HepG2 (cell line): ENCODE data around the gene NDUFB10. TPM values are rescaled to one million over a fixed set of nuclear protein-coding genes. Genes with fewer than 3 reads are reported as not detected.
A peak's percentile ranks its signal among the peaks of the same experiment; 100 is the strongest.

Experiments used
- ATAC-seq: fragments of 200-7000 bp; cut with Tn5 transposase; 3 replicates; pipeline ENCODE4 v1.9.1; 2020; ENCODE audit warnings: mild to moderate bottlenecking, moderate library complexity
- BruUV-seq: library from RNA; stranded (reverse); fragments of 400-500 nt; replicated peaks from 2 replicates; lab custom pipeline; 2021; lab: Mats Ljungman, UMichigan
- CTCF ChIA-PET: fragments of 300-600 bp; formaldehyde crosslinking; extraction: SDS; loops from one replicate; lab custom pipeline; 2021; ENCODE audit warnings: low total read pairs, inconsistent platforms, low intra/inter-chr PET ratio; lab: Yijun Ruan, JAX
- POLR2A ChIA-PET: fragments of 350-600 bp; sonication (Branson Sonifier 250); formaldehyde crosslinking; loops from one replicate; lab custom pipeline; 2020; ENCODE audit warnings: antibody characterized with exemption, inconsistent platforms; lab: Yijun Ruan, JAX
- DNase-seq: peaks from one replicate; pipeline ENCODE4 v3.0.0-alpha.2; 2015; ENCODE audit warnings: low spot score
- FAIRE-seq: peaks from 3 replicates; lab custom pipeline; 2011; peaks lifted over from hg19 to GRCh38; lab: Jason Lieb, UNC
- H2AFZ ChIP-seq: one replicate; pipeline ENCODE4 v1.6.1; 2011; ENCODE audit warnings: low read length, inconsistent platforms
- H3K27ac ChIP-seq: fragments of 300-600 bp; 3 replicates; pipeline ENCODE4 v1.8.0; 2011; ENCODE audit warnings: mixed run types, mild to moderate bottlenecking, mixed read lengths, low read length, inconsistent platforms; ENCODE audit not compliant: insufficient read depth; ENCODE audit errors: extremely low read length
- H3K27me3 ChIP-seq, 2 experiments: fragments of 200-600 bp in 1 of 2; 2 replicates in 1 of 2; 3 replicates in 1 of 2; pipeline versions ENCODE4 v1.6.0 to v1.8.0; 2011; ENCODE audit warnings: low read length in 2 of 2, mild to moderate bottlenecking in 2 of 2, moderate library complexity in 2 of 2, inconsistent platforms in 1 of 2; ENCODE audit not compliant: insufficient read depth in 2 of 2, control insufficient read depth in 1 of 2
- H3K36me3 ChIP-seq, 2 experiments: fragments of 200-600 bp in 1 of 2; replicated peaks in 1 of 2; 2 replicates in 1 of 2; 3 replicates in 1 of 2; pipeline versions ENCODE4 v1.5.1 to v1.8.0; 2011; ENCODE audit warnings: low read length in 2 of 2, inconsistent platforms in 1 of 2; ENCODE audit not compliant: insufficient read depth in 2 of 2, control insufficient read depth in 1 of 2
- H3K4me1 ChIP-seq: 2 replicates; pipeline ENCODE4 v1.5.1; 2012; ENCODE audit warnings: low read length, inconsistent platforms; ENCODE audit not compliant: insufficient read depth
- H3K4me2 ChIP-seq: 2 replicates; pipeline ENCODE4 v1.6.0; 2011; ENCODE audit warnings: low read depth, low read length, inconsistent platforms
- H3K4me3 ChIP-seq, 3 experiments: fragments of 200-600 bp in 1 of 3; sonication (generic), shearing (Covaris generic) in 1 of 3; replicated peaks in 1 of 3; 2 replicates each; pipeline ENCODE4 v1.5.1; 2011 to 2016; ENCODE audit warnings: low read length in 3 of 3, inconsistent platforms in 2 of 3, low read depth in 2 of 3, mild to moderate bottlenecking in 2 of 3, control low read depth in 1 of 3, mixed read lengths in 1 of 3; ENCODE audit not compliant: insufficient read depth in 1 of 3
- H3K79me2 ChIP-seq: one replicate; pipeline ENCODE4 v1.6.1; 2011; ENCODE audit warnings: low read length, inconsistent platforms; ENCODE audit not compliant: insufficient read depth
- H3K9ac ChIP-seq: 2 replicates; pipeline ENCODE4 v1.6.0; 2011; ENCODE audit warnings: mild to moderate bottlenecking, low read depth, low read length, inconsistent platforms; ENCODE audit not compliant: insufficient read depth
- H3K9me3 ChIP-seq: 2 replicates; pipeline ENCODE4 v1.5.1; 2012; ENCODE audit warnings: mild to moderate bottlenecking, low read length
- H4K20me1 ChIP-seq: 2 replicates; pipeline ENCODE4 v1.6.0; 2011; ENCODE audit warnings: inconsistent platforms, mild to moderate bottlenecking, low read length, moderate library complexity; ENCODE audit not compliant: insufficient read depth
- CEBPG ChIP-seq: IDR thresholded peaks from 2 replicates; pipeline ENCODE4 v1.6.1; 2016
- CENPBD1 ChIP-seq: sonication (generic); formaldehyde crosslinking; IDR thresholded peaks from 2 replicates; pipeline ENCODE4 v1.8.0; 2022; ENCODE audit warnings: missing genetic modification reagents, low read depth, mild to moderate bottlenecking, borderline replicate concordance
- DPF2 ChIP-seq: sonication (generic); formaldehyde crosslinking; IDR thresholded peaks from 2 replicates; pipeline ENCODE4 v1.4.0; 2020; ENCODE audit warnings: mild to moderate bottlenecking, low read depth, missing genetic modification reagents, borderline replicate concordance
- LCORL ChIP-seq, 2 experiments: fragments of 450-650 bp in 1 of 2; sonication (generic) in 1 of 2; formaldehyde crosslinking in 1 of 2; IDR thresholded peaks; 2 replicates each; pipeline versions ENCODE4 v1.5.0 to v1.6.1; 2017 to 2020; ENCODE audit warnings: antibody characterized with exemption in 1 of 2, missing genetic modification reagents in 1 of 2
- PATZ1 ChIP-seq: sonication (generic); formaldehyde crosslinking; IDR thresholded peaks from 2 replicates; pipeline ENCODE4 v1.4.0; 2020; ENCODE audit warnings: missing genetic modification reagents
- RERE ChIP-seq: IDR thresholded peaks from 2 replicates; pipeline ENCODE4 v1.6.1; 2016; ENCODE audit warnings: low read depth, missing genetic modification reagents, missing compliant biosample characterization
- ZBTB38 ChIP-seq: sonication (generic); formaldehyde crosslinking; IDR thresholded peaks from 2 replicates; pipeline ENCODE4 v1.5.1; 2020; ENCODE audit warnings: mild to moderate bottlenecking, missing genetic modification reagents
- ZNF512 ChIP-seq: sonication (generic); formaldehyde crosslinking; IDR thresholded peaks from 2 replicates; pipeline ENCODE4 v1.4.0; 2020; ENCODE audit warnings: mild to moderate bottlenecking, missing genetic modification reagents
- ZNF607 ChIP-seq: sonication (generic); formaldehyde crosslinking; IDR thresholded peaks from 2 replicates; pipeline ENCODE4 v1.5.1; 2020; ENCODE audit warnings: missing genetic modification reagents, mild to moderate bottlenecking, borderline replicate concordance
- ZNF720 ChIP-seq: sonication (generic); formaldehyde crosslinking; IDR thresholded peaks from 2 replicates; pipeline ENCODE4 v1.4.0; 2020; ENCODE audit warnings: missing genetic modification reagents
- WGBS: methylation state at CpG from one replicate; pipeline ENCODE4 v1.1.6; 2017; ENCODE audit warnings: low lambda C conversion rate; 5-methylcytosine and 5-hydroxymethylcytosine counted together
- in situ Hi-C: cut with HindIII; loops from 2 replicates; pipeline ENCODE4 v1.10.0; 2017; ENCODE audit warnings: low pct_unique_long_range_greater_than_20kb; ENCODE audit not compliant: extremely low pct_ligation_motif_present
- intact Hi-C: fragments of 100-400 bp; cut with micrococcal nuclease; formaldehyde crosslinking; loops from one replicate; pipeline ENCODE4 v1.10.0; 2022; ENCODE audit not compliant: unreplicated experiment
- polyA plus RNA-seq, 8 experiments: library from polyadenylated mRNA; depleted of rRNA in 3 of 8; stranded (reverse) in 7 of 8; unstranded in 1 of 8; fragments of >200 nt; fragmentation: Illumina TruSeq in 4 of 8; extraction: Trizol in 4 of 8; gene quantifications; 2 replicates each; pipeline versions ENCODE4 v1.2.1 to v1.2.3, GENCODE V29; 2011 to 2016; ENCODE audit warnings: low read depth in 4 of 8, missing spikeins in 1 of 8, mixed read lengths in 1 of 8; ENCODE audit not compliant: insufficient read depth in 1 of 8
- total RNA-seq, 5 experiments: library from RNA; depleted of rRNA; stranded (reverse); fragments of >200 nt; fragmentation: Illumina TruSeq; extraction: Trizol; gene quantifications; 2 replicates each; pipeline ENCODE4 v1.2.3, GENCODE V29; 2016; ENCODE audit warnings: low read depth in 1 of 5

NDUFB10 gene
- total and polyA plus RNA-seq, 2 of the 13 experiments (the other 11 are each of a cell fraction or from before 2014, with no cell fraction given): 68.6 to 157 TPM

GRCh38 chr16:1922357-1922756, 37.0 kb upstream of the NDUFB10 start (continued):
- TF ChIP-seq CENPBD1 (CRISPR knock-in tag) (no peak), ZNF607 (CRISPR knock-in tag) (no peak), ZNF512 (CRISPR knock-in tag) (no peak), ZBTB38 (CRISPR knock-in tag) (no peak), LCORL (IDR thresholded peaks at IDR 0.05) (no peak), LCORL (CRISPR knock-in tag; IDR thresholded peaks at IDR 0.05) (no peak), CEBPG (CRISPR knock-in tag) (no peak), DPF2 (CRISPR knock-in tag) (no peak)

- intact Hi-C loops (no loop called here), in situ Hi-C loops (loop anchor here (5.0 kb wide), 1 partner anchor 61 kb away; no protein-coding TSS in a partner anchor)
- Histone ChIP-seq H2AFZ (no peak overlapping the region), H3K79me2 (no peaks in the 10 kb centered on the region), H3K9me3 (no peaks in the 10 kb centered on the region), H3K9ac (no peak overlapping the region), H3K4me1 (peaks cover 48% of the 10 kb centered on the region), H4K20me1 (0 out of 2 replicates have a peak, but pooled peaks cover 2% of the 10 kb centered on the region), H3K4me3 (peak overlapping the region in 1 of 3 experiments; percentile 38; a peak in 1 of 6 replicates), H3K27me3 (peaks cover 19 to 53% of the 10 kb centered on the region in 2 experiments), H3K27ac (no peak overlapping the region), H3K4me2 (peak overlapping the region; percentile 66), H3K36me3 (no peaks in the 10 kb centered on the region)
- WGBS: 3% methylated on average over 14 of the region's 24 CpGs
- ChIA-PET POLR2A (interaction anchor here (1.0 to 1.4 kb wide), 3 partner anchors 18 to 232 kb away, joined by 3 to 8 read pairs (median 4); partner anchors contain the start of genes RPS2 and TRAF7), CTCF (interaction anchor here (1.3 kb wide), 1 partner anchor 60 kb away, joined by 4 read pairs; no protein-coding TSS in a partner anchor)
- no TSS peak for BruUV-seq
- peak; percentile 18 for FAIRE-seq
- ATAC-seq: peak; percentile 52
- DNase-seq: peak; percentile 50
- TF ChIP-seq RERE (CRISPR knock-in tag) (no peak), PATZ1 (CRISPR knock-in tag) (peak; percentile 73; the same call in 1 of the 2 replicates), ZNF720 (no peak)
Measured at GRCh38 chr16:1923299-1924034, 35.9 kb upstream of the NDUFB10 start.
